GM19468 (cell line): ENCODE measurements around the gene ATP8B1.

ENCODE experiments used
- ATAC-seq: cut with Tn5 transposase; IDR thresholded peaks from one replicate; pipeline ENCODE4 v1.9.1; 2021; ENCODE audit warnings: mild to moderate bottlenecking, moderate library complexity, moderate number of reproducible peaks; ENCODE audit not compliant: unreplicated experiment; ENCODE audit errors: extremely low read depth

The ATP8B1 gene

DNA sequence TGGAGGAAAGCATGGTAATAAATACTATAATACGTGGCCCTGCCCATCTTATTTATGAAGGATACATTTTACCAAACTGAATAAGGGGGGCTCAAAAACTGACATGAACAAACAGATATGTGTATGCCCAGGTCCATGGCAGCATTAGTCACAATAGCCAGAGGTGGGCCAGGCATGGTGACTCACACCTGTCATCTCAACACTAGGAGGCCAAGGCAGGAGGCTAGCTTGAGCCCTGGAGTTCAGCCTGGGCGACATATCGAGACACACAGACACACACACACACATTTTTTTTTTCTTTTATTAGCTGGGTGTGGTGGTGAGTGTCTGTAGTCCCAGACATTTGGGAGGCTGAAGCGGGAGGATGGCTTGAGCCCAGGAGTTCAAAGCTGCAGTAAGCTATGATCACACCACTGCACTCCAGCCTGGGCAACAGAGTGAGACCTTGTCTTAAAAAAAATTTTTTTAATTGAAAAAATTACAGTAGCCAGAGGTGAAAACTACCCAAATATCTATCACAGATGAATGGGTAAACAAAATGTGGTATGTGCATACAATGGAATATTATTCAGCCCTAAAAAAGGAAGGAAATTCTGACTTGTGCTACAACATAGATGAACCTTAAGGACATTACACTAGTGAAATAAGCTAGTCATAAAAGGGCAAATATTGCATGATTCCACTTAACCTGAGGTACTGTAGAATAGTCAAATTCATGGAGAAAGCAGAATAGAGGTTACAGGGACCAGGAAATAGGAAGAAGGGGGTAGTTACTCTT is 8.0 kb downstream of the ATP8B1 start:
- ATAC-seq: no peak

DNA sequence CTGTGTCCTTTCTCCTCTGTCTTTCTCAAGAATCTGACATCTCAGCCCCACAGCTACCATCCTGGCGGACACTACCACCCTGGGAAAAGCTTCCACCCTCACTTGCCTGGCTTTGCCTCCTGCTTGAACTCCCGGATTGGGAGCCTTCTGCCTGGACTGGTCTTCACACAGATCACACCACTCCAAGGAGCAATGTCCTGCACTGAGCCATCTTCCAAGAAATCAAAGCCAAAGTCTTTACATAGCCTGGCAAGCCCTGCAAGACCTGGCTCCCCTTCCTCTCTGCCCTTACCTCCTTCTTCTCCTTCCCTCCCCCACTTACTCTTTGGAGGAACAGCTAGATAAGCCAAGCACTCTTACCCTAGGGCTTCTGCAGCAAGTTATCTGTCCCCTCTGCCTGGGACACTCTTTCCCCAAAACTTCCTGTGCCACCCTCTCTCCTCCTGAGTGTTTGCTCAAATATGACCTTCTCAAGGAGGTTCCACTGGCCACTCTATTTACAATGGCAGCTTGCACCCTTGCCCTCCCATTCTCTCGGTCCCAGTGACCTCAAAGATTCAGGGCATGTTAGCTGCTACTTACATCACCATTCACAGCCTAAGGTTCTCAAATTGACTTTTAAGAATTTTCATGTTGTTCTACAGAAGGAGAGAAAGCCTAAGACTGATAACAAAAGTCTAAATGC is 9.7 kb downstream of the ATP8B1 start:
- no peak for ATAC-seq

- ATAC-seq: no peak
Measured at GRCh38 chr18:57792631-57793301, 10.3 kb downstream of the ATP8B1 start.

GRCh38 chr18:57791911-57792310 is 11.2 kb downstream of the ATP8B1 start:
- no peak for ATAC-seq

GRCh38 chr18:57791192-57791591 is 11.9 kb downstream of the ATP8B1 start:
- no peak for ATAC-seq

- ATAC-seq: no peak
Measured at GRCh38 chr18:57790316-57790715, 12.8 kb downstream of the ATP8B1 start.

- no peak for ATAC-seq
Measured at GRCh38 chr18:57789759-57790158, 13.4 kb downstream of the ATP8B1 start.

GRCh38 chr18:57789090-57789489 is 14.0 kb downstream of the ATP8B1 start:
- ATAC-seq: no peak

- no peak for ATAC-seq
Measured at GRCh38 chr18:57787068-57787685, 15.9 kb downstream of the ATP8B1 start.

GRCh38 chr18:57785751-57786437 is 17.2 kb downstream of the ATP8B1 start:
- ATAC-seq: no peak

DNA sequence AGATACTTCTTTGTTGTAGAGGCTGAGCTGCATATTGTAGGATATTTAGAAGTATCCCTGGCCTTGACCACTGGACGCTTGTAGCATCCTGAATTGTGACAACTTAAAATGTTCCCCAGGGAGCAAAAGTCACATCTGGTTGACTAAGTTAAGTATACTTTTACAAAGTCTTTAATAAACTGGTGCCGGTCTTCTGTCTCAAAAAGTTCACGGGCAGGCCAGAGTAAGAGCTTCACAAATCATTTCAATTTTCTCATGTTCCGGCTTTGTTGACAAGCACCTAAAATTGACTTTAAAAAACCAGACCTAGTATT is 18.4 kb downstream of the ATP8B1 start:
- no peak for ATAC-seq

- no peak for ATAC-seq
Measured at GRCh38 chr18:57784034-57784800, 18.9 kb downstream of the ATP8B1 start.

DNA sequence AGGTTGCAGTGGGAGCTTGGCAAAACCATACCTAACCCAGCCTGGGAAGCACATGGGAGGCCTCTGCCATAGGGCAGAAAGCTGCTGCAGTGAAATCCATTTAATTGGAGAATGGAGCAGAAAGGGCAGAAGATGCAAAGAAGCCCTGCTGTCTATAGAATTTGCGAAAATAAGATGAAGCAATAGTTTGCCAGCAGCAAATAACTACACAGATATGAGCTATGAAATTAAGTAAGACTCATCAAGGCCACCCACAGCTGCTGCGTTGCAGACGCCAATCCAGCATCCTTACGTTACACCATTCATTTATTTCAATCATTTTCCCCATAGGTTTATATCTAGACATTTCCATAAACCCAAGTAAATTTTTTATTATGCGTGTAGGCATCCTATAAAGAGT is 21.1 kb downstream of the ATP8B1 start:
- ATAC-seq: no peak

GRCh38 chr18:57780706-57781347 is 22.3 kb downstream of the ATP8B1 start:
- peak; percentile 39 for ATAC-seq

DNA sequence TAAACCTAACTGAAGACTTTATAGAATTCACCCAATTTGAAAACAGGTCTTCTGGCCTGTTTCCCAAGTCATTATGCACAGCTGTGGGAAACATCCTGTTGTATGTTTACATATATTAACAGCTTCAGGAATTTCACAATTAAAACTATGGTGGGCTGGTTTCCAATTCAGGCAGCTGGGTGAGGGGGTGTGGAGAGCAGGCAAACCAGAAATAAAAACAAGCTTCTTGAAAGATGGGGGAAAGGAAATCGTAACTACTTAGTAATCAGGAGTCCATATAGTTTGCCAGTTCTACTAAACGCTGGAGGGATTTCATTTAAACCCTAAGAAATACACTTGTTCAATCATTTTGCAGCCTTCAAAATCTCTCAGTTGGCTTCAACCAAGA is 22.8 kb downstream of the ATP8B1 start:
- ATAC-seq: no peak

GRCh38 chr18:57776767-57777166 is 26.3 kb downstream of the ATP8B1 start:
- ATAC-seq: no peak

DNA sequence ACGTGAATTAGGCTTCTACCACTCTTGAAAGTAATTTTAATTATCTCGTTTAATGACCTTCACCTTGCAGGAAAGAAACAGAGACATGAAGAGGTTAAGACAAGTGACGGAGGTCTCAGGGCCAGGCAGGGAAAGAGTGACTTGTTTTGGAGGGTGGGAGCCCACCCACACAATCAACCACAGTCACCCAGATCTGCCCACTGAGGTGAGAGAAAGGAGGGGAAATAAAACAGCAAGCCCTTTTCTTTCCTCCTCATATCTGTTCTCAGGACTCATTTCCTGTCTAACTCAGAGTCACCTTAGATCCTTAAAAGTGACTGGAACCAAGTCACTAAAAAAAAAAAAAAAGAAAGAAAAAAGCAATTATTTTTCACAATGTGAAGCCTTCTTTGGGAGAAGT is 26.8 kb downstream of the ATP8B1 start:
- ATAC-seq: no peak

DNA sequence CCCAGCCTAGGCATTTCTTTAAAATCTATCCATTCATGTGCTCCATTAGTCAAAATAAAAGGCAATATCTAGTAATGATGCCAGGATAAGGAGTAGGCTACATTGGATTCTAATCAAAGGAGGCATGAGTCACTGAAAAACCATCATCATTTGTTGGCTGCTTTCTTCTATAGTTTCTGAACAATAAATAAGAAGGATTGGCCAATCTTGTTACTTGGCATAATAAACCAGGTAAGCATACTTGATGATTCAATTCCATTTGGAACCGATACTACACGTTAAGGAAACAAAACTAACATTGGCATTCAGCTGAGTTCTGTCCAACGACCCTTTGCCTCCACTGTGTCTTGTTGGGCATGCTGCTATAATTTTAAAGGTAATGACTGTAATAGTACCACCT is 27.2 kb downstream of the ATP8B1 start:
- ATAC-seq: no peak

DNA sequence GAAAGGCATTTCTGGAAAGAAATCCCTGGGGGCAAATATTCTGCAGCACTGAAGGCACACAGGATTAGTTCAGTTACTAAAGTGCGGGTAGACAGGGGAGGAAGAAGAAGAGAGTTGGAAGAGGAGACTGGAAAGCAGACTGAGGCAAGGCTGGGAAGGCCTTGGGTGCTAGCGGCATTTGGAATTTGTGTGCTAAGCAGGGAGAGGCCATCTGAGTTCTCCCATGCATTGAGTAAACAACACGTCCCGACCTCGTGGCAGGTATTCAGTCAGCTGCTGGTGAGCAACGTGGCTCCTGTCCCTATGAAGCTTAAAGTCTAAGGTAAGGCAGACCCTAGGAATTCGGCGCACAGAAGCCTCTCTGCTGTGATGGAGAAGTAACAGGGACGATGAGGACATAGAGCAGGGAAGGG is 30.7 kb downstream of the ATP8B1 start:
- ATAC-seq: no peak
